ENCODE results near the gene GCNT2.
"Not testable (repeated sequence)": the region's sequence is repeated elsewhere in the genome, so short reads cannot be mapped to it uniquely, and the experiment has no call there.

The GCNT2 gene

GRCh38 chr6:10660431-10661191, 139.5 kb downstream of the GCNT2 start:
- not testable (repeated sequence) for DNase-seq (ENCODE audit: low read depth, low spot score)

- no peak for DNase-seq (ENCODE audit: low read depth, low spot score)
Observed at GRCh38 chr6:10662207-10662606, 141.1 kb downstream of the GCNT2 start.

GRCh38 chr6:10662742-10663141, 141.6 kb downstream of the GCNT2 start:
- no peak for DNase-seq (ENCODE audit: low read depth, low spot score)

GRCh38 chr6:10665595-10665994, 144.4 kb downstream of the GCNT2 start:
- not testable (repeated sequence) for DNase-seq (ENCODE audit: low read depth, low spot score)

- no peak for DNase-seq (ENCODE audit: low read depth, low spot score)
Observed at GRCh38 chr6:10668126-10668917, 147.2 kb downstream of the GCNT2 start.

- no peak for DNase-seq (ENCODE audit: low read depth, low spot score)
Observed at GRCh38 chr6:10676403-10676802, 155.3 kb downstream of the GCNT2 start.

- no peak for DNase-seq (ENCODE audit: low read depth, low spot score)
Observed at GRCh38 chr6:10678456-10678855, 157.3 kb downstream of the GCNT2 start.
